COR-L47 (cell line): ENCODE data around the gene COX14.
A peak's percentile ranks its signal among the peaks of the same experiment; 100 is the strongest.

Experiments
- DNase-seq: peaks from one replicate; lab custom pipeline; 2025; lab: John Stamatoyannopoulos, UW

Gene COX14

DNA sequence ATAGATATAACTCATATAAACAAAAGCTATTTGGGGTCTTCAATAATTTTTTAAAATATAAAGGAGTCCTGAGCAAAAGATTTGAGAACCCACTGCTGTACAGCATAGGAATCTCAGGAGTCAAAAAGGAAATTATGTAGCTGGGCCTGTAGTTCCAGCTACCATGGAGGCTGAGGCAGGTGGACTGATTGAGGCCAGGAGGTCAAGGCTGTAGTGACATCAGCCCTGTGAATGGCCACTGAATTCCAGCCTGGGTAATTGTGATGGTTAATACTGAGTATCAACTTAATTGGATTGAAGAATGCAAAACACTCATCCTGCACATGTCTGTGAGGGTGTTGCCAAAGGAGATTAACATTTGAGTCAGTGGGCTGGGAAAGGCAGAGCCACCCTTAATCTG is 44.6 kb downstream of the COX14 start:
- DNase-seq: no peak

- DNase-seq: no peak
Observed at GRCh38 chr12:50157259-50157658, 45.2 kb downstream of the COX14 start.

DNA sequence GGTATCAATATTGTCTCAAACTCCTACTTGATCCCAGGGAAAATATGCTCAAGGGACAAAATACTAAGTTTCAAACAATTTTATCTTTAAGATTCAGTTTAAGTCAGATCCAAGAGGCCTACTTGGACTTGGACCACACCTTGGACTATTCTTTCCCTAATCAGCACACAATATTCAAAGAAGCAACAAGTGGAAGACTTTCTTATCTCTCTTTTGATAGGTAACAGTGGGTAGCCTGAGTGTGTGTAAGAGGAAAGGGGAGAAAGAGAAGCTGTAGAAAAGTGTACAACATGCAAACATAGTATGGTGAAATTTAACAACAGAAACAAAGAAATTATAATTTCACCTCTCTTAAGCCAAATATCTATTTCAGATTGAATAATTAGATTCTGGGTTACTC is 48.6 kb downstream of the COX14 start:
- no peak for DNase-seq

DNA sequence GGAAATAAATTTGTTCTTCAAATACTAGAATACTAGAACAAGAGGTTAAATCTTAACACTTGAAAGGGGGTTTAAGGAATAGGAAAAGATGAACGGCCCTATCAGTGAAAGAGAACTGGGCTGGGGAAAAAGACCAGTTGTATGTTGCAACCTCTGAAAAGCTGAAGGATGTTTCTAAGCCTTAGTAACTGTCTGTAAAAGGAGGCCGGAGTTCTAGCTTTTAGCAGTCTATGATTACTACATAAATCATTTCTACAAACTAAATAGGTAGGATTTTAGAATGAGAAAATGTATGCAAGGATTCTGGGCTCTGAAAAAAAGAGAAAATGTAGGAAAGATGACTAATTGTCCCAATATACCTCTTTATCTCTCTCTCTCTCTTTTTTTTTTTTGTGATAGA is 50.2 kb downstream of the COX14 start:
- no peak for DNase-seq

- DNase-seq: no peak
Observed at GRCh38 chr12:50164963-50165362, 52.9 kb downstream of the COX14 start.

DNA sequence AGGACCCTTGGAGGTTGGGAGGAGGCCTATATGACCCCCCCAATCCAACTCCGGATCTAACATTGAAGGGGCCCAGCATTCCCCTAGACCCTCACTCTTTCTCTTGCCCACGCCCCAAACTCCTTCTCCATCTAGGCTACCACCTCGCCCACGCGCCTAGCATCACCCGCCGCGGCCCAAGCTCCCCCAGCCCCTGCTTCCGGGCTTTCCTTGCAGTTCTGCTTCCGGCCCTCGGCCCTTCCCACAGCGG is 54.7 kb downstream of the COX14 start:
- DNase-seq: no peak

- DNase-seq: peak; percentile 97
Observed at GRCh38 chr12:50167049-50167828, 55.2 kb downstream of the COX14 start, which contains the start of gene CERS5. Gene CERS5 (minus strand): TSS chr12:50167369. CDS start chr12:50167297, 72 bp downstream.
